HEK293T (cell line): ENCODE results near the gene ABCA9.

ENCODE experiments used
- ARNT ChIP-seq: fragments of 450-650 bp; IDR thresholded peaks from 2 replicates; pipeline ENCODE4 v1.6.1; 2017; ENCODE audit warnings: mild to moderate bottlenecking
- BHLHE40 ChIP-seq: fragments of 450-650 bp; IDR thresholded peaks from 2 replicates; pipeline ENCODE4 v1.6.1; 2016; ENCODE audit warnings: mild to moderate bottlenecking, moderate library complexity, borderline replicate concordance
- CTBP1 ChIP-seq: fragments of 450-650 bp; IDR thresholded peaks from 2 replicates; pipeline ENCODE4 v1.6.1; 2016; ENCODE audit warnings: borderline replicate concordance
- ELF4 ChIP-seq: fragments of 450-650 bp; IDR thresholded peaks from 2 replicates; pipeline ENCODE4 v1.6.1; 2017; ENCODE audit warnings: antibody characterized with exemption
- FOXA1 ChIP-seq: fragments of 450-650 bp; IDR thresholded peaks from 2 replicates; pipeline ENCODE4 v1.6.1; 2016; ENCODE audit warnings: mild to moderate bottlenecking
- FOXK2 ChIP-seq: fragments of 450-650 bp; IDR thresholded peaks from 2 replicates; pipeline ENCODE4 v1.6.1; 2016; ENCODE audit warnings: mild to moderate bottlenecking
- FOXM1 ChIP-seq: fragments of 450-650 bp; IDR thresholded peaks from 2 replicates; pipeline ENCODE4 v1.6.1; 2017; ENCODE audit warnings: mild to moderate bottlenecking, borderline replicate concordance
- HDGF ChIP-seq: fragments of 450-650 bp; IDR thresholded peaks from 2 replicates; pipeline ENCODE4 v1.6.1; 2017; ENCODE audit warnings: antibody characterized with exemption, borderline replicate concordance
- NFRKB ChIP-seq: fragments of 450-650 bp; IDR thresholded peaks from 2 replicates; pipeline ENCODE4 v1.6.1; 2016; ENCODE audit warnings: mild to moderate bottlenecking, moderate library complexity
- TARDBP ChIP-seq: fragments of 450-650 bp; IDR thresholded peaks from 2 replicates; pipeline ENCODE4 v1.6.1; 2016
- ZNF384 ChIP-seq: fragments of 450-650 bp; IDR thresholded peaks from 2 replicates; pipeline ENCODE4 v1.6.1; 2016

GRCh38 chr17:68943123-68943811 is 117.5 kb downstream of the ABCA9 start:
- no peak for TF ChIP-seq FOXK2
- TF ChIP-seq ELF4: no peak
- no peak for TF ChIP-seq TARDBP
- no peak for TF ChIP-seq ZNF384
- no peak for TF ChIP-seq ARNT
- TF ChIP-seq CTBP1: no peak
- TF ChIP-seq NFRKB: no peak
- TF ChIP-seq FOXA1: no peak
- TF ChIP-seq HDGF: no peak
- TF ChIP-seq FOXM1: no peak
- no peak for TF ChIP-seq BHLHE40
